Measurements from ENCODE around the gene ITGAX. TPM values are rescaled to one million over a fixed set of nuclear protein-coding genes. Genes with fewer than 3 reads are reported as not detected.
A peak's percentile ranks its signal among the peaks of the same experiment; 100 is the strongest.
"Not testable (repeated sequence)": the region's sequence is repeated elsewhere in the genome, so short reads cannot be mapped to it uniquely, and the experiment has no call there.

The ITGAX gene
- 1 to 10 TPM; 1.8 to 9.3 (median 4.3) TPM for total RNA-seq

GRCh38 chr16:31354394-31355291, at the start of gene ITGAX:
ITGAX (plus strand) TSS chr16:31355176; CDS start chr16:31355255, 79 bp downstream.
- TF ChIP-seq POLR2A (IDR thresholded peaks at IDR 0.05) (peak in 1 of 2 donors; percentile 23), EP300 (IDR thresholded peaks at IDR 0.05) (no peak)
- DNase-seq (ENCODE audit: low spot score in 2 of 2), result peak in 1 of 2 donors; percentile 53

GRCh38 chr16:31305219-31305618, 49.8 kb upstream of the ITGAX start:
- TF ChIP-seq POLR2A (IDR thresholded peaks at IDR 0.05) (no peak), CTCF (IDR thresholded peaks at IDR 0.05) (no peak), EP300 (IDR thresholded peaks at IDR 0.05) (no peak)
- Histone ChIP-seq H3K36me3 (no peaks in the 10 kb centered on the region), H3K27me3 (no peaks in the 10 kb centered on the region), H3K4me3 (no peak overlapping the region), H3K4me1 (no peaks in the 10 kb centered on the region), H3K27ac (no peak overlapping the region), H3K9me3 (peaks cover 0 to 3% (median 0%) of the 10 kb centered on the region in 4 donors)
- no peak for DNase-seq (ENCODE audit: low spot score in 2 of 2)

More at GRCh38 chr16:31354394-31355291, at the start of gene ITGAX:
- Histone ChIP-seq H3K4me1 (peaks cover 0 to 11% (median 3%) of the 10 kb centered on the region in 4 donors), H3K27ac (peak within 1 kb of the TSS in 2 of 4 donors; percentile 16 to 29), H3K9me3 (no peaks in the 10 kb centered on the region), H3K27me3 (no peaks in the 10 kb centered on the region), H3K36me3 (no peaks in the 10 kb centered on the region), H3K4me3 (peak within 1 kb of the TSS in 1 of 4 donors; percentile 12)
- 16 to 17% methylated on average over 10 of the region's 10 CpGs for WGBS, 2 donors

- not testable (repeated sequence) for H3K4me3 ChIP-seq; H3K36me3 ChIP-seq; DNase-seq (ENCODE audit: low spot score in 2 of 2); H3K4me1 ChIP-seq; H3K9me3 ChIP-seq; H3K27me3 ChIP-seq; H3K27ac ChIP-seq
- WGBS, 2 donors, result 78 to 94% methylated on average over 3 of the region's 3 CpGs
Measured at GRCh38 chr16:31308381-31308780, 46.6 kb upstream of the ITGAX start.

- H3K9me3 ChIP-seq, result peaks cover 0 to 51% (median 0%) of the 10 kb centered on the region in 4 donors
- 86 to 89% methylated on average over 1 of the region's 1 CpG for WGBS, 2 donors
- TF ChIP-seq EP300 (IDR thresholded peaks at IDR 0.05), result no peak
- TF ChIP-seq POLR2A (IDR thresholded peaks at IDR 0.05), result no peak
- no peak for TF ChIP-seq CTCF (IDR thresholded peaks at IDR 0.05)
Measured at GRCh38 chr16:31322500-31322899, 32.5 kb upstream of the ITGAX start.

GRCh38 chr16:31323959-31324629, 30.9 kb upstream of the ITGAX start:
- DNase-seq (ENCODE audit: low spot score in 2 of 2), result no peak
- TF ChIP-seq EP300 (IDR thresholded peaks at IDR 0.05) (no peak), POLR2A (IDR thresholded peaks at IDR 0.05) (no peak), CTCF (IDR thresholded peaks at IDR 0.05) (no peak)
- Histone ChIP-seq H3K9me3 (peaks cover 0 to 42% (median 0%) of the 10 kb centered on the region in 4 donors), H3K4me3 (no peak overlapping the region), H3K4me1 (no peaks in the 10 kb centered on the region), H3K27ac (no peak overlapping the region), H3K36me3 (no peaks in the 10 kb centered on the region), H3K27me3 (peaks cover 0 to 1% of the 10 kb centered on the region in 2 donors)
- 77 to 86% methylated on average over 10 of the region's 10 CpGs for WGBS, 2 donors

More at GRCh38 chr16:31322500-31322899, 32.5 kb upstream of the ITGAX start:
- no peaks in the 10 kb centered on the region for H3K4me1 ChIP-seq
- H3K4me3 ChIP-seq, result no peak overlapping the region
- H3K27me3 ChIP-seq, result no peaks in the 10 kb centered on the region
- H3K36me3 ChIP-seq, result no peaks in the 10 kb centered on the region
- no peak overlapping the region for H3K27ac ChIP-seq
- DNase-seq (ENCODE audit: low spot score in 2 of 2), result no peak

- Histone ChIP-seq H3K36me3 (no peaks in the 10 kb centered on the region), H3K4me3 (no peak overlapping the region), H3K9me3 (peaks cover 0 to 45% (median 0%) of the 10 kb centered on the region in 4 donors), H3K27me3 (peaks cover 0 to 12% of the 10 kb centered on the region in 2 donors), H3K27ac (no peak overlapping the region), H3K4me1 (no peaks in the 10 kb centered on the region)
- no peak for TF ChIP-seq CTCF (IDR thresholded peaks at IDR 0.05)
- TF ChIP-seq POLR2A (IDR thresholded peaks at IDR 0.05), result no peak
- TF ChIP-seq EP300 (IDR thresholded peaks at IDR 0.05), result no peak
- no peak for DNase-seq (ENCODE audit: low spot score in 2 of 2)
- 82 to 84% methylated on average over 16 of the region's 16 CpGs for WGBS, 2 donors
Measured at GRCh38 chr16:31325171-31325570, 29.8 kb upstream of the ITGAX start.

Data from tibial nerve (tissue), 4 donors.